NCI-H2171 (cell line): ENCODE measurements around the gene RGS6.

Source experiments
- DNase-seq: peaks from one replicate; lab custom pipeline; 2025; lab: John Stamatoyannopoulos, UW

RGS6 gene

DNA sequence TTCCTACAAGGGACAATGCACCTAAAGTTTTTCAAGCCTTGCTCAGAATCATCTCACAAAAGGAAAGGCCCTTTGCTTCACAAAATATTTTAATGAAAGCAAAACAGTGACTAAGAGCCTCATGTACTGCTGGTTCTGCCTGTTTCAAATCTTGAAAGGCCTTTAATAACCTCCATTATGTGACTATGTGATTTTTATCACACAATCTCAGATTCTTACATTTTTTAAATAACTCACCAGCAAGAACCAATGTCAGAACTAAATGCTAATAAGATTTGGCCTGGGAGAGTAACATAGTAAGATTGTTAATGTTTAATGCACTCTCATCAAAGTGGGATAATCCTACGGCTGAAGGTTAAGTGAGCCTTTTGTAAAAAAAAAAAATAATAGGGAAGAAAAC, 378.9 kb downstream of the RGS6 start:
- no peak for DNase-seq

DNA sequence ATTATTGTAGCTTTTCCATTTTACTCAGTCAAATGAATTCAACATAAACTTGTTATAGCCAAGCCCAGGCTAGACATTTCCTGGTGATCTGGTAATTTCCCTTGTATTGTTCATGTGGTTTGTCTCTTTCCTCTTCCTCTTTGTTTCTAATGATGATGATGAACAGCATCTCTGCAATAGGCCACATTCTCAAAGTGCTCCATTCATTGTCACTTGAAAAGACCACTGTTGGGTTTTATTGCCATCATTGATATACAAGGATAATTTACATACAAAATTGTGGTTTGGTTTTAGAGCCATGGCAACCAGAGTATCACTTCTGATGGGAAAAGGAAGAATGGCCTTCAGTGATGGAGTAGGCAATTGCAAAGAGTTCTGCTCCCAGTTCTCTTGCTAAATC, 379.3 kb downstream of the RGS6 start:
- no peak for DNase-seq

DNA sequence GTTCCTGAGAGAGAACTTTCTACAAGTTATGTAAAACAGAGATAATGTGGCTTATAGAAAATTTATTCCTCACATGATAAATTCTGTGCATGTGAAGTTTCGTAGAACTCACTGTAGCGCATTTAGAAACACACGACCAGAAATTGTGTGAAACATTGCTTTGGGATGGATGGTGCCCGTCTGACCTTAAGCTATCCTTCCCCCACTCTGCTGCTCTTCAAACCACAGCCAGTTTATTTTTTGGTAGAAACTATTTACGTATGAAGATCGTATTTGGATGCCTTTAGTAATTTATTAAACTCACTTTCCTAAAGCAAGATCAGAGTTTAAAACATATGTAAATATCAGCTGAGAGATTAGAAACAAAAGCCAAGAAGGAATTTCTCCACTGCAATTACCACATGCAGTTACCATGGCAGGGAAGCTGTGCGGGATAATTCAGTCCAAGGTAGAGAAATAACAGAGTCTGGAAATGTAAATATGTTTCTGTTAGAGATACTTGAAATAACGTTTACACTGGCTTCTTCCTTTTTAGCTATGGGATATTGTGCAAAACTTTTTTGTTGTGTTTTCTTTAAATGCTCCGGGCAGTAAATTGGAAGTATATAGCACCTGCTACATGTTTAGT, 382.7 kb downstream of the RGS6 start:
- no peak for DNase-seq

DNA sequence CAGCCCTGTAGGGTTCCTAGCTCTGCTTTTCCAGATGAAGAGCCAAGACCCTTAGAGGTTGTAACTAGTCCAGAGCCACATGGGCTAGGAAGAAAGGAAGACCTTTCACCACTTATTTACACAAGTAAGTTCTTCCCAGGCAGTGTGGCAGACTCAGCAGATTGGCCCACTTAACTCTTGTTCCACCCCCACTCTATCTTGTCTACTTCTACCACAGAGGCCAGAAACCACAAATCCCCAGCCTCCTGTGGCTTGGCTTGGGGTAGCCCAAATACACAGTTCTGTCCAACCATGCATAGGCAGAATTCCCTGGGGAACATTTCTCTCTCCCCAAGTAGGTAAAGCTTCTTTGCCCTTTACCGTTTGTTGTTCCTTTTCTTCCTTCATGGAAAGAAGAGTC, 383.5 kb downstream of the RGS6 start:
- no peak for DNase-seq

DNA sequence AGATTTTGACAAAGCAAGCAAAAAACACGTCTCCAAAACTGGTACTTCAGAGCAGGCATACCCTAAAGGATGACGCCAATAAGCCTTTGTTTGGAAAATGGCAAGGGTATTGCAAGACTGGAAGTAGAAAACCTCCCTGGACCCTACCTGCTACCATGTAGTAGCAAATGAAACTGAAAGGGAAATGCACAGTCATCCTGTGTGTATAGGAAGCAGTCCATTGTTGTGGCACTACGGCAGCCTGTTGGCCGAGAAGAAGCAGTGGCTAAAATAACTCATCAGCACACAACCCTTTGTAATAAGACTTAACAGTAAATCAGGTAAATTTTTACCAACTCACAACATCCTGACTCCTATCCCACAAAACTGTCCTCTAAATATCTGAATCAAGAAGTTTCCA, 386.4 kb downstream of the RGS6 start:
- DNase-seq = no peak

DNA sequence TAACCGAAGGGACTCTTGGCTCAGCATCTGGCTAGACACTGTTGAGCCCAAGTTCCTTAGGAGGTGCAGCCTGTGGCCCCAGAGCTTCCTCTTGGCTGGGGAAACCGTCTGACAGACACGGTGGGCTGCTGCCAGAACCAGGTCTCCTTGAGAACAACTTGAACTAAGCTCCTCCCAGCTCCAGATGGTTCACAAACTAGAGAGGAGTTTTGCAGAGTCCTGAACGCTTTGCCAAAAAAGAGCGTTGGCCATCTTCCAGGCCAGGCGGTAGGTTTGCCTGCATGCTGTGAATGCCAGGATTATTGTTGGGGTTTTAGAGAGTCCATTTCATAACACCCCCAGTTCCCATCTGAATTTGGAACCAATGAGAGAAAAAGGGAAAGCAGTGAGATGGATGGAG, 399.8 kb downstream of the RGS6 start:
- DNase-seq = peak; percentile 79

DNA sequence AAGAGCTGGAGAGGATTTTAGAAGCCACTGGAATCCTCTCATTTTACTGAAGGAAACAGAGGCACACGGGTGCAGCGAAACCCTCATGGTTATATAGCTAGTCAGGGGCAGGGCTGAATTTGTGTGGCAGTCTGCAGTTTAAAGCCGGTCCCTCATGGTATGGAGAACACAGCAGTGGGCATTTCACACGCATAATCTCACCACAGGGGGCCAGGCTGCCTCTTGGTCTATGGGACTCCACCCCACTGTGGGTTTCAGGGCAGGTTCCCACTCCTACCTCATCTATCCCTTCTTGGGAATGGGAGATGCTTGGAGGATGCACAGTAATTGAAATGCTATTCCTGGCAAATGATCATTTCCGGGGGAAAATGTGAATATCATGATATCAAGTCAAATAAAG, 400.6 kb downstream of the RGS6 start:
- DNase-seq = no peak

DNA sequence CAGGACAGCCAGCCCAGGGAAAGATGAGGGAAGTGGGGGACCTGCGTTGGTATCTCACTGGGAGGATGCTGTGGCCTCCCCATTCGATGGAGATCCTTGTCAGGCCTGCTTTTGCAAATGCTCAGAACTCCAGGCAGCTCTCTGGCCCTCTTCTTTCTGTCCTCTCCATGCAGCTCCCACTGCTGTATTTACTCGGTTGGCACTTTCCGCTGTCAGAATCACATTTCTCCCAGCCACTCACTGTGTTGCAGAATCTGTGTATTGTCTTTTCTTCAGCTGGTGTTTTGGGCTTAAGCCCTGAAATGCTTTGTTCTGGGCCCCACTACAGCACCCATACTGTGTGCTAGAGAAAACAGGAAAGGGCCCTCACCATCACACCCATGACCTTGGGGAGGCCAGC, 401.1 kb downstream of the RGS6 start:
- no peak for DNase-seq

DNA sequence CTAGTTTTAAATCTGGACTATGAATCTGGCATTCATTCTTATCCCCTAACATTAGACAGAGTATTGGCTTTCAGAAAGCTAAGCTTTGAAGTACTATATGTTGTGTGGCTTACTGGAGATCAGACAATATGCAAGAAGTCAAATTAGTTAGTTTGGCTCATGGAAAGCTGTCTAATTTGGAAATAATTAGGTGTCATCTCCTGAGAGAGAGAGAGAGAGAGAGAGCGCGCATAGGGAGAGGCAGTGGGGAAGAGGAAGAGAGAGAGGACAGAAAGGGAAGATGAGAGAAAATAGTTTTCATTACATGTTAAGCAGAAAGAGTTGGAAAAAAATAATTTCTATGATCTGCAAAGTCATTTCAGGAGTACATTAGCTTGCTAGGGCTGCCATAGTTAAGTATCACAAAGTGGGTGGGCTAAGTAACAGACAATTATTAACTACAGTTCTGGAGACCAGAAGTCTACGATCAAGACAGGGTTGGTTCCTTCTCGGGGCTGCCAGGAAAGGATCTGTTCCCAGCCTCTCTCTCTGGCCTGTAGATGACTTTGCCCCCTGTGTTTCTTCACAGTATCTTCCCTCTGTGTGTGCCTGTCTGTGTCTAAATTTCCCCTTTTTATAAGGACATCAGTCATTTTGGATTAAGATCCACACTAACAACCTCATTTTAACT, 404.2 kb downstream of the RGS6 start:
- no peak for DNase-seq

DNA sequence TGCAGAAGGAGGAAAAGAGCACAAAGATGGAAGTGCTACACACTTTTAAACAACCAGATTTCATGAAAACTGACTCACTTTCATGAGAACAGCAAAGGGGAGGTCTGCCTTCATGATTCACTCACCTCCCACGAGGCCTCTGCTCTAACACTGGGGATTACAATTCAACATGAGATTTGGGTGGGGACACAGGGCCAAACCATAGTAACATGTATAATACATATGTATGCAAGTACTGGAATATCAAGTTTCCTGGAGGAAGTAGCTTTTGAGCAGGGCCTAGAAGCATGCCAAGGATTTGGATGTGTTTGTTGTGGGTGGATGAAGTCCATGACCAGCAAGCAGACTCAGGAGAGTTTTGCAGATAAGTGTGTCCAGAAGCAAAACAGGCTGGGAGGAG, 409.0 kb downstream of the RGS6 start:
- DNase-seq = no peak

DNA sequence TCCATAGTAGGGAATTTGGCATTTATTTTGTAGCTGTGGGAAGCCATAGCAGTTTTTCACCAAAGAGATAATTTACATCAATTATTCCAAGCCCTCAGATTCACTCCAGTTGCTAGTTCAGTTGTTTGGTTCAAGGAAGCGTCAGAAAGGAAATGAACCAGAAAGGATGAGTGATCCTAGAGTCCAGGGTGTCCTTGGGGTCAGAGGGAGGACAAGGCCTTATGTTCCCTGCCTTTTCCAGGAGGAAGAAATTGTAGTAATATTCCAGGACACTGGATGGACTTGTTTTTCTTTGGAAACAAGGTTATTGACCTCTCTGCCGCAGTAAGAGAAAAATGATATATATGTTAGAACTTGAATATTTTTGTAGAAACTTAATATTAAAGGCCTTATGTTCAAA, 409.5 kb downstream of the RGS6 start:
- DNase-seq = no peak

DNA sequence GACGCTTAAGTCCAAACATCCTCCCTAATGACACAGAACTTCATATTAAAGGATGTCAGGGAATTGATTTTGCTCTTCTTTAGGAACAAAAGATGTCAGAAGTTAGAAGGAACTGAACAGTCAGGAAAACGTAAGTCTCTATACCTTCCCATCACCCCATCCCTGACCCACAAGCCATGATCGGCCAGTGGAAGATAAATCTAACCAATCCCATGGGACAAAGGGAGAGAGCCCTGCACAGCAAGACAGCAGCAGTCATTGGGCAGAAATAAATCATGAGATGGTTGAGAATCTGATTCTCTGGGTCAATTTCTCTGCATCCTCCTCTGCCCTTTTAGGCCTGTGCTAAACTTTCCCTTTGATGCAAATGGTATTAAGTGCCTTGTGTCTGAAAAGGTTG, 414.9 kb downstream of the RGS6 start:
- DNase-seq = no peak

DNA sequence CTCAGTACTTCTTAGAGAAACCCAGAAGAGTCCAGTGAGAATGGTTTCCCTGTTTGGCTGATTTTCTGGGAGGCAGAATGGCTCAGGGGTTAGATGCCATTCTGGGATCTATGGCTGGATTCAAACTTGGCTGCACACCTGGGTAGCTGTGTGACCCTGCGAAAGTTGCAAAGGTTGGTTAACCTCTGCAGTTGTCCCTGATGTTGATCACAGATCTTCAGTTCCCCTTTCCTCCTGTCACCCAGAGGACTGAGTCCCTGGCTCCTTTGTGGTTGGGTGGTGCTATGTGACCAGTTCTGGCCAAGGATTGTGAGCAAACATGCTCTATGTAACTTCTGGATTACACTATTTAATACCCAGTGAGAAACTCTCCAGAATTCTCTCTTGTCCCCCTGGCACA, 418.0 kb downstream of the RGS6 start:
- no peak for DNase-seq

DNA sequence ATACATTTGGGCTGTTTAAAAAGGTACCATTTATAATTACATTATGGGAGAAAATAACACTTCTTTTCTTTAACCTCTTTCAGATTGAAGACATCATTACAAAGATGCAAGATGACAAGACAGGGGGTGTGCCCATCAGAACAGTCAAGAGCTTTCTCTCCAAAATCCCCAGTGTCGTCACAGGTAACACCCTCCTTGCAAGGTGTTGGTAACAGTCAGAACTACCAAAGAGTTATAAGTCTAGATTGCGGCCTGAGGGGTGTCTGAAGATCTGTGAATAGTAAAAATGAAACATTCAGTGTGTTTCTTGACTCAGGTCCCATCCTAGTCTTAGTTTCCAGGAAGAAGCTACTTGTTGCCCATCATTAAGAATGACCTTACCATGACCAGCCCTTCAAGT, 419.8 kb downstream of the RGS6 start:
- DNase-seq = no peak

DNA sequence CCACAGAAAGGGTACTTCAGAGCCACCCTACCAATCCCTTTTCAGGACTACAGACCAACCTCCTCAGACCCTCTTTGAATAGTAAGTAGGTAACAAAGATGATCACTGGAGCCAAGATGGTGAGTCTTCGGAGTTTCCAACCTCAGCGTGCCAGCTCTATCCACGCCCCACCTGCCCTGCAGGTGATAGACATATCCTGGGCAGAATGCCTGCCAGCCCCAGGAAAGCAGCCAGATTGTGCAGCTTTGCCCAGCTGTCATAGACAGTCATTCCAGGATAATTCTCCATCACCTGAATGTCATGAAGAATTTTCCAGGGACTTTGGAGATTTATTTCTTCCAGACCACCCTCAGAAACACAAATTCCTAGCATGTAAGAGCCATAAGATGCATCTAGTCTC, 434.4 kb downstream of the RGS6 start:
- no peak for DNase-seq

DNA sequence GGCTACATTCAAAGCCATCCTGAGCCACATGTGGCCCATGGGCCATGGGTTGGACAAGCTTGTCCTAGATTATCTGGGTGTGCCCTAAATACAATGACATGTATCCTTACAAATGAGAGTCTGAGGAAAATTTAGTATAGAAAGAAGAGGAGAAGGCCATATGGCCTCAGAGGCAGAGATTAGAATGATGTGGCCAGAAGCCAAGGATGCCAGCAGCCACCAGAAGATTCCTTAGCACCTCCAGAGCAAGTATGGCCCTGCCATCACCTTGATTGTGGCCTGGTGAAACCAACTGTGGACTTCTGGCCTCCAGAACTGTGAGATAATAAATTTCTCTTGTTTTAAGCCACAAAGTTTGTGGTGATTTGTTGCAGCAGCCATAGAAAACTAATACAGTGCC, 436.9 kb downstream of the RGS6 start:
- DNase-seq = no peak

DNA sequence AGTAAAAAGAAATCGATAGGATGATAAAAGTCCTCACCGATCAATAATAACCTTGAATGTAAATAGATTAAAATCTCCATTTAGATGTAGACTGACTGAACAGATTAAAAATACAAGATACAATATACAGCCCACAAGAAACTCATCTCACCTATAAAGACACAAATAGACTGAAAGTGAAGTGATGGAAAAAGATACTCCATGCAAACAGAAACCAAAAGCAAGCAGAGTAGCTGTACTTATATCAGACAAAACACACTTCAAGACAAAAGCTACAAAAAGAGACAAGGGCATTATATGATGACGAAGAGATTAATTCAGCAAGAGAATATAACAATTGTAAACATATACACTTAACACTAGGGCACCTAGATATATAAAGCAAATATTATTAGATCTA, 444.8 kb downstream of the RGS6 start:
- no peak for DNase-seq

DNA sequence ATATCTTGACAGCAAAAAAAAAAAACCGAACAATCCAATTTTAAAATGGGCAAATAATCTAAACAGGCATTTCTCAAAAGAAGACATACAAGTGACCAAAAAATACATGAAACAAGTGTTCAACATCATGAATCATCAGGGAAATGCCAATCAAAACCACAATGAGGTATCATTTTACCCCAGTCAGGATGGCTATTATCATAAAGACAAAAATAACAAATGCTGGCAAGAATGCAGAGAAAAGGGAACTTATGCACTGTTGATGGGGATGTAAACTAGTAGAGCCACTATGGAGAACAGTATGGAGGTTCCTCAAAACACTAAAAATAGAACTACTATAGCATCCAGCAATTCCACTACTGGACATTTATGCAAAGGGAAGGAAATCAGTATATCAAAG, 448.2 kb downstream of the RGS6 start:
- DNase-seq = no peak

DNA sequence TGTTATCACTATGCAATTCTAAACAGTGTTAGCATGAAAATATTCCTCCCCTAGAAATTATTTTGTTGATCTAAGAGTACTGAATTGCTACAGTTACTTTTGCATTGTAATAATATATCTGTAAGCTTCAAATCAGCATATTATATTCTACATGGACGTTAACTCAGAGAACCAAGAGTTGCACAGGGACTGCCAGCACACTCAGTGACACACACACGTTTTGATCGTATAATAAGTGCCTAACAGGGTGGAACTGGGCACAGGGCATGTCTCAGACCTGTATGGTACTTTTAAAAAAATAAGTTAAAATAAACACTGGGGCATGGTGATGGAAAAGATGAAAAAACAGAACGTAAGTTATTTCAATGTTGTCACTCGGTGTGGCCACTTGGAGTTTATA, 451.6 kb downstream of the RGS6 start:
- no peak for DNase-seq

DNA sequence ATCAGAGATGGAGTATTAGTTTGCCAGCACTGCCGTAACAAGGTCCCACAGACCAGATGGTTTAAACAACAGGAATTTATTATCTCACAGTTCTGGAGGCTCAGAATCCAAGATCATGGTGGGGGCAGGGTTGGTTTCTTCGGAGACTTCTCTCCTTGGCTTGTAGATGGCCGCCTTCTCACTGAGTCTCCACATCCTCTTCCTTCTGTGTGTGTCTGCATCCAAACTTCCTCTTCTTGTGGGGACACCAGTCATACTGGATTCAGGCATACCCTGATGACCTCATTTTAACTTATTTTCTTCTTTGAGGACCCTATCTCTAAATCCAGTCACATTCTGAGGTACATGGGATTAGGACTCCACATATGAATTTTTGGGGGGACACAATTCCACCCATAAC, 455.5 kb downstream of the RGS6 start:
- DNase-seq = no peak

DNA sequence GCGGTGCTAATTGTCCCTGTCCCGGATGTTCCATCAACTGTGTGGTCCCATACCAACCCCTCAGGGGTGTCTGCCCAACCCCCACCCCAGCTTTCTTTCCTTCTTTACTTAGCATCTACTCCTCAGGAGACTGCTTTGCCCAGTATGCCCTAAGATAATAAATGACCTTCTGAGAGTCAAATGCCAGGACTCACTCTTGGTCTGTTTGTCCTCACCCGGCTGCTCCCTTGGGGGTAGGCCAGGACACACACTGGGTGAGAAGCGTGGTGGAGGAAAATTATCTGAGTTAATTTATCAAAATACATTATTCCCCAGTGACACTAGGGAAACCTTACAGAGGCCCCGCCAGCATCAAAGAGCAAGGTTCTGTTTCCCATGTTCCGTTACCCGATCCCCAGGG, 457.0 kb downstream of the RGS6 start:
- no peak for DNase-seq

DNA sequence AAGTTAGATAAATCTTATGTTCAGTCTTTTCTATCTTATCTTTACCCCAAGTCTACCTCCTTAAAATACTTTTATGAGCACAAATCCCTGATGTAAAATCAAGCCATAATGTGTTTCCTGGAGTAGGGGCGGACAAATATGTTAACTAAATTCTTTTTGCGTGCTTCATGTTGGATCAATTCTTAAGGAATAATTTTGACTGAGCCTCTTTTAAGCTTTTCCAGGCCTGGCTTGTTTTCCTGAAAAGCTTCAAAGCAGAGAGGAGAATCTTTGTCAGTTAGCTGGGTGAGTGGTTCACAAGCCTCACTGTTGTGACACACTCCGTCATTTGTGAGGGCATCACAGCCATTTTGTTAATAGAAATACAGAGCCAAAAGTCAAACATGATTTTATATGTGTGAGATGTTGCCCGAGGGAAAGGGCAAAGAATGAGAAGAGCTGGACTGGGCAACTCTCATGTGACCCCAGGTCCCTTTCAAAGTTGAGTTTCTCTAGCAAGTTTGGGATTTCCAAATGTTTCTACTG, 468.9 kb downstream of the RGS6 start:
- no peak for DNase-seq

DNA sequence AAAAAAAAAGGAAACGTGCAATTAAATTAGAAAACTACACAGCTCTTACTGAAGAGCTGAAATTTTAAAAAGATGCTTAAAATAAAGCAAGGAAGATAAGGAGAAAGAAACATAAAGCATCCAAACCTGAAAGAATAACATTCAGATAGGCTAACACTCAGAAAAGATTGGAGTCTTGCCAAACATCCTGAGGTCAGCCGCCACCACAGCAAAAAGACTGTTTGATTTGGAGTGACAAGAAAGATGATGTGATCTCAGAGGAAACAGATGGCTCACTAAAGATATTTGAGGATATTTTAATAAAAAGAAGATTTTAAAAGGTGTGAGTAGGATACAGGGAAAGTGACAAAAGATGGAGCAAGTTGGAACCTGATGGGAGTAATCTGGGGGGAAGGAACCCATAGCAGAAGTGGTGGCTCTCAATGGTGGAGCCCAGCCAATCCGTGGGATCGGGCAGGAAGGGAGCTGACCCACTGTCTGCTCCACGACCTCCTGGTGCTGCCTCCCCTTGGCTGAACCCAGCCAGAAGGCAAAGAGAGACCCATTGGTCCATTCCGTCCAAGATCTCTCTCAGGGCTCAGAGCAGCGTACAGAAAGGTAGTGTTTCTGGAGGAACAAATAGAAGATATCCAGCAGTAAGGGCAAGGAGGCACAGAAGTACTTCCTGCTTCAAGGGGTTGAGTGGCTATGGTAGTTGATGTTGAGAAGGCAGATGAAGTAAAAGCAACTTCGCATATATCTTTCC, 469.6 kb downstream of the RGS6 start:
- DNase-seq = no peak
